DOHH2 (cell line): ENCODE data around the gene CDH10.

ENCODE experiments used
- H3F3A ChIP-seq: fragments of 200-600 bp; sonication (generic), shearing (Covaris generic); 2 replicates; pipeline ENCODE4 v1.6.0; 2016; ENCODE audit warnings: antibody characterized with exemption, mild to moderate bottlenecking; ENCODE audit not compliant: control insufficient read depth, insufficient read depth
- H3K27ac ChIP-seq: fragments of 200-600 bp; sonication (generic); 2 replicates; pipeline ENCODE4 v1.5.1; 2014; ENCODE audit warnings: low read depth, mild to moderate bottlenecking, low read length, moderate library complexity
- H3K27me3 ChIP-seq: fragments of 200-600 bp; sonication (generic); 2 replicates; pipeline ENCODE4 v1.6.1; 2014; ENCODE audit warnings: mild to moderate bottlenecking, low read length, mixed read lengths; ENCODE audit not compliant: control insufficient read depth
- H3K36me3 ChIP-seq: fragments of 200-600 bp; sonication (generic); 2 replicates; pipeline ENCODE4 v1.6.1; 2014; ENCODE audit warnings: mild to moderate bottlenecking, low read length, moderate library complexity, mixed read lengths; ENCODE audit not compliant: control insufficient read depth
- H3K4me1 ChIP-seq: fragments of 200-600 bp; sonication (generic); 2 replicates; pipeline ENCODE4 v1.6.1; 2014; ENCODE audit warnings: mild to moderate bottlenecking, low read length, mixed read lengths; ENCODE audit not compliant: control insufficient read depth
- H3K4me2 ChIP-seq: fragments of 200-600 bp; sonication (generic); 2 replicates; pipeline ENCODE4 v1.6.0; 2014; ENCODE audit warnings: mild to moderate bottlenecking, low read length, moderate library complexity
- H3K4me3 ChIP-seq: fragments of 200-600 bp; sonication (generic); 2 replicates; pipeline ENCODE4 v1.5.1; 2014; ENCODE audit warnings: mild to moderate bottlenecking, low read length, mixed read lengths
- H3K79me2 ChIP-seq: fragments of 200-600 bp; sonication (generic); 2 replicates; pipeline ENCODE4 v1.6.1; 2014; ENCODE audit warnings: mild to moderate bottlenecking, low read length, mixed read lengths; ENCODE audit not compliant: control insufficient read depth
- H3K9me2 ChIP-seq: fragments of 200-600 bp; sonication (generic); replicated peaks from 2 replicates; pipeline ENCODE4 v1.6.1; 2014; ENCODE audit warnings: mild to moderate bottlenecking, low read length, mixed read lengths; ENCODE audit not compliant: control insufficient read depth
- H3K9me3 ChIP-seq: fragments of 200-600 bp; sonication (generic); 2 replicates; pipeline ENCODE4 v1.6.1; 2014; ENCODE audit warnings: antibody characterized with exemption, low read length, mixed read lengths; ENCODE audit not compliant: control insufficient read depth, insufficient read depth
- H4K20me1 ChIP-seq: fragments of 200-600 bp; sonication (generic); 2 replicates; pipeline ENCODE4 v1.6.0; 2014; ENCODE audit warnings: low read depth, mild to moderate bottlenecking, antibody characterized with exemption, low read length, moderate library complexity; ENCODE audit not compliant: control insufficient read depth, insufficient read depth
- CTCF ChIP-seq: fragments of 200-600 bp; sonication (generic); IDR thresholded peaks from one replicate; pipeline ENCODE4 v1.5.1; 2014; ENCODE audit warnings: antibody characterized with exemption, mild to moderate bottlenecking, low read depth, low read length; ENCODE audit not compliant: poor library complexity, severe bottlenecking
- EZH2phosphoT487 ChIP-seq: fragments of 200-600 bp; sonication (generic); IDR thresholded peaks from 2 replicates; pipeline ENCODE4 v1.6.1; 2017; ENCODE audit warnings: borderline replicate concordance, mild to moderate bottlenecking, antibody characterized with exemption, low read length, moderate library complexity, mixed read lengths

Gene CDH10

GRCh38 chr5:24630918-24631317 is 13.9 kb downstream of the CDH10 start:
- Histone ChIP-seq H3K4me1 (no peaks in the 10 kb centered on the region), H3K27ac (no peak overlapping the region), H3K79me2 (no peaks in the 10 kb centered on the region), H3K4me2 (no peak overlapping the region), H3K4me3 (no peak overlapping the region), H4K20me1 (no peaks in the 10 kb centered on the region), H3K36me3 (no peaks in the 10 kb centered on the region), H3F3A (no peaks in the 10 kb centered on the region), H3K9me3 (no peaks in the 10 kb centered on the region), H3K9me2 (no peaks in the 10 kb centered on the region), H3K27me3 (no peaks in the 10 kb centered on the region)
- TF ChIP-seq CTCF (no peak), EZH2phosphoT487 (no peak)

GRCh38 chr5:24629798-24630197 is 15.0 kb downstream of the CDH10 start:
- H3F3A ChIP-seq: no peaks in the 10 kb centered on the region
- H4K20me1 ChIP-seq: no peaks in the 10 kb centered on the region
- no peaks in the 10 kb centered on the region for H3K9me2 ChIP-seq
- TF ChIP-seq CTCF (no peak), EZH2phosphoT487 (no peak)
- no peak overlapping the region for H3K4me2 ChIP-seq
- no peaks in the 10 kb centered on the region for H3K4me1 ChIP-seq
- no peak overlapping the region for H3K4me3 ChIP-seq
- H3K27ac ChIP-seq: no peak overlapping the region
- H3K27me3 ChIP-seq: no peaks in the 10 kb centered on the region
- H3K36me3 ChIP-seq: no peaks in the 10 kb centered on the region
- H3K79me2 ChIP-seq: no peaks in the 10 kb centered on the region
- no peaks in the 10 kb centered on the region for H3K9me3 ChIP-seq

GRCh38 chr5:24624872-24625271 is 19.9 kb downstream of the CDH10 start:
- H3K79me2 ChIP-seq: no peaks in the 10 kb centered on the region
- H3K27me3 ChIP-seq: no peaks in the 10 kb centered on the region
- TF ChIP-seq CTCF (no peak), EZH2phosphoT487 (no peak)
- H3K4me3 ChIP-seq: no peak overlapping the region
- no peaks in the 10 kb centered on the region for H3F3A ChIP-seq
- H3K9me2 ChIP-seq: no peaks in the 10 kb centered on the region
- H3K4me1 ChIP-seq: no peaks in the 10 kb centered on the region
- no peak overlapping the region for H3K27ac ChIP-seq
- H3K9me3 ChIP-seq: no peaks in the 10 kb centered on the region; the same call in 1 of the 2 replicates
- no peak overlapping the region for H3K4me2 ChIP-seq
- no peaks in the 10 kb centered on the region for H3K36me3 ChIP-seq
- H4K20me1 ChIP-seq: no peaks in the 10 kb centered on the region

GRCh38 chr5:24623624-24624023 is 21.2 kb downstream of the CDH10 start:
- Histone ChIP-seq H3K36me3 (no peaks in the 10 kb centered on the region), H3K9me3 (no peaks in the 10 kb centered on the region; the same call in 1 of the 2 replicates), H3K27ac (no peak overlapping the region), H3K79me2 (no peaks in the 10 kb centered on the region), H3K4me1 (no peaks in the 10 kb centered on the region), H3K9me2 (no peaks in the 10 kb centered on the region), H3K27me3 (no peaks in the 10 kb centered on the region), H4K20me1 (no peaks in the 10 kb centered on the region), H3K4me2 (no peak overlapping the region), H3F3A (no peaks in the 10 kb centered on the region), H3K4me3 (no peak overlapping the region)
- TF ChIP-seq CTCF (no peak), EZH2phosphoT487 (no peak)
